HG02970 (cell line): ENCODE measurements around the gene MAN2A2.
A peak's percentile ranks its signal among the peaks of the same experiment; 100 is the strongest.

Source experiments
- ATAC-seq: cut with Tn5 transposase; IDR thresholded peaks from one replicate; pipeline ENCODE4 v1.9.1; 2021; ENCODE audit warnings: mild to moderate bottlenecking, moderate library complexity, moderate number of reproducible peaks; ENCODE audit not compliant: unreplicated experiment, low FRiP score

The MAN2A2 gene

GRCh38 chr15:90902840-90903732, at the start of gene MAN2A2:
Gene MAN2A2 (plus strand): TSS chr15:90903302. CDS start chr15:90904208, 906 bp downstream.
- ATAC-seq: peak; percentile 40

DNA sequence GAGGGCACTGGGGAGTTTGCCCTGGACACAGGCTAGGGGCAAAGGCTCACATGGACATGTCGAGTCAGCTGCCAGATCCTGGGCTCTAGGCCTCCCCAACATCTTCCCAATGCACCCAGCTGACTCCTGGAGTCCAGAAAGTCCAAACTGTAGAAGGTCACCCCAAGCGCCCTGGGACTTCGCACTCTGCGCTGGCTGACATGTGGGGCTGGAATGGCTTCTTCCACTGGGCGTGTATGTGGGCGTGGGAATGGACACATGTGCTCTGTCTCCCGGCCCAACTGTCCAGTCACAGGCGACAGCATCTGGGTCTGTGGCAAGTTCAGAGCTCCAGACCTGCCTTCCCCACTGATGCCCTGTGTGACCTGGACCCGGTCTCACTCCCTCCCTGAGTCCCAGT, 48.0 kb upstream of the MAN2A2 start:
- no peak for ATAC-seq

DNA sequence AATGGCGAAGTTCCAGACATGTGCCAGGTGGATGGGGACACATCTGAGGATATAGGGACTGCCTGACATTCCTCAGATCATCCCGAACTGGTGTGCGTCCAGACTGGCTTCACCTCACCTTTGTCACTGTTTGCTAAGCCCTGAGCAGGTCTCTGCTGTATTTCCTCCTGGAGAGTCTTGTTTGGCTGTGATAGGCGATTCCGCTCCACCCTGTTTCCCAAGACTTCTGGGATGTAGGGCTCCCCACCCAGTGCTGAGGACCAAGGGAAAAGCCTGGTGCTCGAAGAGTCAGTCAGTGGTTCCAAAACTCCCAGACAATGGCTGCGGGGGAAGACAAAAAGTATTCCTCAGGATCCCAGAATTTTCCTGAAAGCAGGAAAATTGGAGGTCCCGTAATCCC, 45.8 kb upstream of the MAN2A2 start:
- ATAC-seq: no peak

GRCh38 chr15:90857883-90858443, 45.1 kb upstream of the MAN2A2 start:
- ATAC-seq: no peak

GRCh38 chr15:90859234-90860131, 43.6 kb upstream of the MAN2A2 start:
- ATAC-seq: no peak

- ATAC-seq: no peak
These were observed 42.7 kb upstream of the MAN2A2 start for GRCh38 chr15:90860450-90860849.

DNA sequence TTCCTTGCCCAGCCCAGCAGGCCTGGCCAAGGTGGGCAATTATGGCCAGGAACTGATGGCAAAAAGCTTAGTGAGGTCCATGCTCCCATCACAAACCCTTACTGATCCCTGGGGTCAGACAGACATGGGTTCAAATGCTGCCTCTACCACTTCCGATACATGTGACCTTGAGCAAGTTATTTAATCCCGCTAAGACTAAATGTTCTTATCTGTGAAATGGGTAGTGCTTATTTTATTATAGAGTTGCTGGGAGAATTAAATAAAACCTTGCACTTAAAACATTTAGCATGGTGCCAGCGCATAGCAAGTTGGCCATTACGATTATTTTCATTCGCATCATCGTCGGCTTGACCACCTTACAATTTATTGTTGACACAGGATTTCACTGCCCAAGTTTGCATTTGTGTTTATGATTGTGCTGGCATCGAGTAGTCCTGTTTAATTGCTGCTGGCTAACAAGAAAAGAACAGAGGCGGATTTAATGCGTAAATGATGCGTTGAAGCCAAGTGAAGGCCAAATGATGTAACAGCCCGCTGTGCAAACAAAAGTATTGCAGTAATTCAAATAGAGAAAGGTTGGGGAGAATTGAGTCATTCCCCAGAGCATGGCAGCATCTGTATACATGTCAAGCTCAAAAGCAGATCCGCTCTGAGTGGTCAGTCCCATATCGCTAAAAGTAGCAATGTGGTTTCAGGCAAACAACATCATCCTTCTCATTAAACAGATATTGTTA, 42.0 kb upstream of the MAN2A2 start:
- no peak for ATAC-seq

DNA sequence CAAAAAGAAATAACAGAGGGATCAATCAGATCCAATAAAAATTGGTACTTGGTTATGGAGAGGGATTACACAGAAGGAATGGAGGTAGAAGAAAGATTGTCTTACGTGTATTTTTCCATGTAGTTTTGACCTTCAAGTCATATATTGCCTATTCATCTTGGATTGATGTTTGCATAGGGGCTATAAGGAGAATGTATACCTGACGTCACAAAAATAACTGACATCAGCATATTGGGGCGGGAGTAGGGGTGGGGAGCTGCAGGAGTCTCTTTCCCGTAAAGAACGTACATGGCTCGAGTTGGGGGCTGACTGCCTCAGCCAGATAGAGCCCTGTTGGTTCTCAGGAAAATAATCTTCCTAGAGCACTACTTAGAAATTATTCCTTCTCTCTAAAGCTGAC, 40.6 kb upstream of the MAN2A2 start:
- no peak for ATAC-seq

DNA sequence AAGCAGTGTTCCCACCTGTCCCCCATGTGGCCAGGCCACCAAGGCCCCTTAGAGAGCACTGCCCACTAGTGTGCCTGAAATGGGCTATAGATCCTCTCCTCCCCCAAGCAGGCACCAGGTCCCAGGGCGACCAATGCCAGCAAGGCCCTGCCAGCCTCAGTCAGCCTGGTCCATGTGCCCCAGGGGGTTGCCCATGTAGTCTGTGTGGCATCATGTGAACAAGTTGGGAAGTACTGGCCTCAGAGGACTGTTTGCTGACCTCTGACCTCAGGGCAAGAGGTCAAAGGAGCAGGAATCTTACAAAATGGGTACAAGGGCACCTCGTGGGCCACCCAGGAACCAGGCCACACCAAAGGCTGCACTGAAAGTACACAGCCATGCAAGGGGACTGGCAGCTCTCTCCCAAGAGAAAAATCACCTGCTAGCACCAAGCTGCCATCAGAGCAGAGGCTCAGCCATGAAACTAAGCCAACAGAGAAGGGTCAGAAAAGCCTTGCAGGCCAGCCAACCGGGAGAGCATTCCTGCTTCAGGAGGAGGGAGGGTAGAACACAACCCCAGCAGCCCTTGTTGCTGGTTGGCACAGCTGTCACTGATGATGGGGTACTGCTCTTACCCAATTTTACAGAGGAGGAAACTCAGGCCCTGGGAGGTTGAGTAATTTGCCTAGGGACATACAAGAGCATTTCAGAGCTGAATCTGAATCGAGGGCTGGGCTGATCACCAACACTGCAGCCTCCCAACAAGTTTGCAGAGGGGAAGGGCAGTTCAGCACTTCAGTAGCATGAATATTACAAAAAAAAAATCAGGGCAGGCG, 39.9 kb upstream of the MAN2A2 start:
- no peak for ATAC-seq

GRCh38 chr15:90863987-90864386, 39.1 kb upstream of the MAN2A2 start:
- no peak for ATAC-seq

DNA sequence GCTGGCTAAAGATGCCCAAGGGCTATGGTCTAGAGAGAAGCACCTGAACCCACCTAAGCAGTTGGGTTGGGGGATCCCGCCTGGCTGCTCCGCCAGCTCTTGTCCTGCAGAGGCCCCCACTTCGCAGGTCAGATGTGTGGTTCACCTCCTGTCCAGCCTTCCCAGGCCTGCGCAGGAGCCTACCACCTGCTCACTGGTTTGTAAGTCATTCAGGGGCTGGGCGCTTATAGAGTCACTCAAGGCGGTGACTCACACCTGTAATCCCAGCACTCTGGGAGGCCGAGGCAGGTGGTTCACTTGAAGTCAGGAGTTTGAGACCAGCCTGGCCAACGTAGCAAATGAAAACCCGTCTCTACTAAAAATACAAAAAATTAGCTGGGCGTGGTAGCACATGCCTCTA, 38.6 kb upstream of the MAN2A2 start:
- no peak for ATAC-seq

DNA sequence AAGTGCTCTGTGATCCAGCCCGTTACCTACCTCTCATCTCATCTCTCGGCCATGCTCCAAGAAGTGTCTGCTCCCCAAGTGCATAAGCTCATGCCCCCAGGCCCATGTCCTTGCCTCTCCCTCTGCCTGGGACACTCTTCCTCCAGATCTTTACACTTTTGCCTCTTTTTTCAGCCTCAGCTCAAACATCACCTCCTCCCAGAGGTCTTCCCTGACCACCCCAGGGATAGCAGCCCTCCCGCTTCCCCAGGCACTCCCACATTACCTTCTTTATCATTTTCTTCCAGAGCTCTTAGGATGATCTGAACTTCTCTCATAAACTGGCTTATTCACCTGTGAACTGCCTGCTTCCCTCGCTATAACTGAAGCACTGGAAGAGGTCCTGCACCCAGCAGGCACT, 37.4 kb upstream of the MAN2A2 start:
- no peak for ATAC-seq

DNA sequence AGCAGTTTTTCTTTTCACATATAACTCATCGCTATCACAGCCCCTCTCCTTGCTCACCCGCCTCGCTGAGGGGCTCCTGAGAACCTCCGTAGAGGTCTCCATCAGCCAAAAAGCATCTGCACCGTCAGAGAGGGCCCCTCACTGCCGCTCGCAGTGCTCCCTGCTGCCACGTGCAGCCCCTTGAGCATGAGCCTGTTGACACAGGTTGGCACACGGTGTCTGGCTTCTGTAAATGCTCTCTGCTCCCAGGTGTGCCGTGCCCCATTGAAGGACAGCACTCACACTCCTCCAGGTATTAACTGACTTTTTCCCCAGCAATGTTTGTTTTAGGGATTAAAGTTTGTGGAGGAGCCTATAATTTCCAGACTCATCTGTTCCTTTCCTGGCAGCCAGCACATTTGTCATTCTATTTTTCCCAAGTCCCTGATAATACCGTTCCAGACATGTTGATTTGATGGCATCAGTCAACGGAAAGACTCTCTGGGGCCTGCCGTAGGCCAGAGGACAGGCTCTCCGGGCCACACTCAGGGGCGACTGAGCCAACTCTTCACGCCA, 36.9 kb upstream of the MAN2A2 start:
- ATAC-seq: no peak

DNA sequence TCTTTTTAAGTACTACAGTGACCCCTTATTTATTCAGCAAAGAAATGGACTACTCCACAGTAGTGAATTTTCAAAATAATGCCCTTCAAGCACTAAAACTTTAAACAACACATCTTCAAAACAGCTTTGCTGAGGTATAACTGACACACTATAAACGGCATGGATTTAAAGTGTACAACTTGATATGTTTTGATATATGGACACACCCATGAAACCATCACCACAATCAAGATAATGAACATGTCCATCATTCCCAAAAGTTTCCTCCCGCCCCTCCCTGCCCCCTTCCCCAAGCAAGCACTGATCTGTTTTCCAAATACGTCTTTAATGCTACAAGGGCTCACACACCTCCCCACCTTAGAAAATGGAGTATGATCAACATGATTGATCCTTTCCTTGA, 36.3 kb upstream of the MAN2A2 start:
- no peak for ATAC-seq

- ATAC-seq: no peak
These were observed 34.8 kb upstream of the MAN2A2 start, which contains the start of gene FURIN for GRCh38 chr15:90868261-90868689. Gene FURIN (plus strand): TSS chr15:90868588. CDS start chr15:90875741, 7,153 bp downstream.

GRCh38 chr15:90869140-90869541, 34.0 kb upstream of the MAN2A2 start:
- no peak for ATAC-seq

DNA sequence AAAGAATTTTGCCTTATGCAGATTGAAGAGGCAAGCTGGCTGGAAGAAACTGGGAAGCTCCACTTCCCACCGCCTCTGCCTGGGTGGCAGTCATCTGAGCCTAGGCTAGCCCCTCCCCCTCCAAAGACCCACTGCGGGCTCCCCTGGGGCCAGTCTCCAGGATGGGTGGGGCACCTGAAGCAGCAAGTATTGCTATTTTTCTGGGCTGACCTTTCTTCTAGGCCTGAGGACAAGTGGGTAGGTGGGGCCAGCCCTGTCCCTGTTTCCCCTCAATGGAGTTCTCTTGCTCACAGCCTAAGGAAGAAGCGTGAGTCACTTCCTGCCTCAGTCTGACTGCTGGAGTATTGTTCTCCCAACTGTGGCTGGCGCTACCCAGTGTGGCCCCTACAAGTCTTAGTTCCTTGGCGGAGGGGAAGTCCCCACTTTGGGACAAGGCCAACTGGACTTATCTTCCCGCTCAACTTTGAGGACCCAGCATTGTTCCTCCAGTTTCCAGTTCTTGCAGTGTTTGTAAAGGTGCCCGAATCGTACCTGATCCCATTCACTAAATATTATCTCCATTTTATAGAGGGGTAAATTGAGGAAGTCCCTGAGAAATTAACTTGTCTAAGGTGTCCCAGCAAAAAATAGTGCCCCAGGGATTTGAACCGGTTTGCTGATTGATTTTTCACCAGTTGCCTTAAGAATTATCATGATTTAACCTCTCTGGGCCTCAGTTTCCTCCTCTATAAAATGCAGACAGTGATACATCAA, 33.3 kb upstream of the MAN2A2 start:
- ATAC-seq: no peak

DNA sequence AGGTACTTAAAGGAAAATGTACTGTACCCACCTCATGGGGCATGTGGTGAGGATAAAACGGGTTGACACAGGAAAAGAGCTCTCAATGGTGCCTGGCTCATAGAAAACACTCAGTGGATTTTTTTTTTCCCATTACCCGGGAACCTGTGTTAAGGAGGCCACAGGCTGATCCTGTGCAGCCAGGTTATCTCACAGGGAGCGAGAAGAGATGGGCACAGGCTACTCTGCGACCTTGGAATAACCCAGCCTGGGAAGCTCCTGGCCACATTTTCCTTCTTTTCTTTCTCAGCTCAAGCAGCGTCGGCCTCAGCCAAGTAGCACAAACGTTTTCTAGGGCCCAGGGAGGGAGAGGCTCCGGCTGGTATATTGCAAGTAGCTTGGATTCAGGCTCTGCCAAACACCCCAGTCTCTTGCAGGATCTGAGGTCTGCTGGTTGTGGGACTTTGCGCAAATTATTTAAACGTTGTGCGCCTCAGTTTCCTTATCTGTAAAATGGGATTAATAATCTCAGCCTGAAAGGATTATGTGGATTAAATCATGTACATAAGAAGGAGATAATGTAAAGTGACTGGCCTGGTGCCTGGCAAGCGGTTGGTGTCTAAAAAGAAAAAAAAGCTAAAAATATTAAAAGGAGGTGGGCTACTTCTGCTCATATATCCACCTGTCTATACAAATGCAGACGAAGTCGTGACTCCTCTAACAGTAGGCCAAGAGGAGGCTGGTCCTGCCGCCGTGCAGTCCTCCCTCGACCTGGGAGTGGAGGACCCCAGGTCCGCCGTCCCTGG, 32.6 kb upstream of the MAN2A2 start:
- no peak for ATAC-seq
